Measurements from ENCODE around the gene VASP.

VASP gene

GRCh38 chr19:45492137-45492626 is 15.1 kb upstream of the VASP start:
- H3K4me3 ChIP-seq (ENCODE audit: low read depth, low read length) = peak overlapping the region; percentile 73
- no peak for DNase-seq (ENCODE audit: low read depth)
- no peak for TF ChIP-seq CTCF (conservative IDR thresholded peaks at IDR 0.05; ENCODE audit: low read depth, low read length)

- DNase-seq (ENCODE audit: low read depth) = peak; percentile 82
- peak overlapping the region; percentile 73 for H3K4me3 ChIP-seq (ENCODE audit: low read depth, low read length)
- no peak for TF ChIP-seq CTCF (conservative IDR thresholded peaks at IDR 0.05; ENCODE audit: low read depth, low read length)
Measured at GRCh38 chr19:45492627-45493470, 14.4 kb upstream of the VASP start.

GRCh38 chr19:45494261-45494916 is 12.9 kb upstream of the VASP start:
- TF ChIP-seq CTCF (conservative IDR thresholded peaks at IDR 0.05; ENCODE audit: low read depth, low read length) = no peak
- DNase-seq (ENCODE audit: low read depth) = no peak
- H3K4me3 ChIP-seq (ENCODE audit: low read depth, low read length) = no peak overlapping the region

GRCh38 chr19:45495178-45495577 is 12.1 kb upstream of the VASP start:
- no peak for TF ChIP-seq CTCF (conservative IDR thresholded peaks at IDR 0.05; ENCODE audit: low read depth, low read length)
- H3K4me3 ChIP-seq (ENCODE audit: low read depth, low read length) = no peak overlapping the region
- DNase-seq (ENCODE audit: low read depth) = no peak

GRCh38 chr19:45496349-45496953 is 10.8 kb upstream of the VASP start:
- TF ChIP-seq CTCF (conservative IDR thresholded peaks at IDR 0.05; ENCODE audit: low read depth, low read length) = no peak
- peak overlapping the region; percentile 70 for H3K4me3 ChIP-seq (ENCODE audit: low read depth, low read length)
- DNase-seq (ENCODE audit: low read depth) = no peak

GRCh38 chr19:45497791-45498190 is 9.5 kb upstream of the VASP start:
- H3K4me3 ChIP-seq (ENCODE audit: low read depth, low read length) = no peak overlapping the region
- no peak for DNase-seq (ENCODE audit: low read depth)
- no peak for TF ChIP-seq CTCF (conservative IDR thresholded peaks at IDR 0.05; ENCODE audit: low read depth, low read length)
